Stimulated activated CD8-positive, alpha-beta memory T cell treated with anti-CD3 and anti-CD28 coated beads, Interleukin-7, amount 100 ng/mL, for 48 hours (primary cell): ENCODE data around the gene SOHLH2.

ENCODE experiments used
- DNase-seq, 2 donors: peaks; one replicate each; pipeline ENCODE4 v3.0.0-alpha.2; 2020; ENCODE audit warnings: low read depth in 1 of 2; ENCODE audit errors: extremely low read depth in 1 of 2

Gene SOHLH2, protein sequence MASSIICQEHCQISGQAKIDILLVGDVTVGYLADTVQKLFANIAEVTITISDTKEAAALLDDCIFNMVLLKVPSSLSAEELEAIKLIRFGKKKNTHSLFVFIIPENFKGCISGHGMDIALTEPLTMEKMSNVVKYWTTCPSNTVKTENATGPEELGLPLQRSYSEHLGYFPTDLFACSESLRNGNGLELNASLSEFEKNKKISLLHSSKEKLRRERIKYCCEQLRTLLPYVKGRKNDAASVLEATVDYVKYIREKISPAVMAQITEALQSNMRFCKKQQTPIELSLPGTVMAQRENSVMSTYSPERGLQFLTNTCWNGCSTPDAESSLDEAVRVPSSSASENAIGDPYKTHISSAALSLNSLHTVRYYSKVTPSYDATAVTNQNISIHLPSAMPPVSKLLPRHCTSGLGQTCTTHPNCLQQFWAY

DNA sequence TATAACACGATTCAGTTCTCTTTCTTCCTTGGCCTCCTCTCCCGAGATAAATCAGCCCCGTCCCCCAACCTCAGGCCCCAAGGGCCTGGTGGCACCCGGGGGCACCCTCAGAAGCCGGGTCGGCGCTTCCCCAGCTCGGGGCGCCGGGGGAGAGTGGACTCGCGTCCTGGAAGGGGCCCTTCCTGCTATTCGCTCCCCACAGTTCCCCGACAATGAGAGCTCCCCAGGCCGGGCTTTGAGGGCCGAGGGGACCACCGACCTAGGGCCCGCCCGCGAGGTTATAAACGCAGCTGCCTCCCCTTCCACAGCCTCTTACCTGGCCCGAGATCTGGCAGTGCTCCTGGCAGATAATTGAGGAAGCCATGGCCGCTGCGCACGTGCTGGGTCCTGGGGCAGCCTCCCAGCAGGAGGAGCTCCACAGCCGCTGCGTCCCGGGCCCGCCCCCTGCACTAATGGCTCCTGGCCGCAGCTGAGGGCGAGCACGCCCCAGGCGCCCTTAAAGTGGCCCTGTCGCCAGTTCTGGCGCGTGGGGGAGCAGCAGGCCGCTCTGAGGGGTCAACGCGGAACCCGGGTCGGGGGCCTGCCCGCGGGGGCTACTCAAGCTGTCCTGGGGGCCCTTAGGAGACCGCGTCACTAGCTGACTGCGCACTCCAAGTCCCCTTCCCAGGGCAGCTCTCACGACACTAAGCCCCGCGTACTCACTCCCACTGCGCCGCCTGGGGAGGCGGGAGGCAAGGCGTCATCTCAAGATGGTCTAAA lies at the start of gene SOHLH2:
TSS of gene SOHLH2 (minus strand) at position 394 of the 759 bp plus-strand sequence. CDS start at position 364, 30 bp downstream.
- DNase-seq: no peak

DNA sequence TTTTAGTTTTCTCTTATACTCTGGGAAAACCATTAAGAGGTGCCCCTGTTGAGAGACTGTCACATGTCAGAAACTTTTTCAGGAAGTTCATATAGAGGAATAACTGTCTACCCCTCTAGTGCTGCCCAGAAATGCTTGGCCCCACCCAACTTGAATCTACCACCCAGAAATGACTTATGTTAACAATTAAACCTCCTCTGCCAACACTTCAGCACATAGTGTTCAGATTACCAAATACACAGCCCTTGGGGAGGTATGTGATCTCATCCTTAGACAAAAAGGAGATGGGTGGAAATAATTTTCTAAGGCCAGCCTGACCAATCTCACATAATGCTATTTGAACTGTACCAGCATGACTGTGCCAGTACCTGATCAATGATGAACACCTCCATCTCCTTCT lies 47.6 kb upstream of the SOHLH2 start:
- no peak for DNase-seq

DNA sequence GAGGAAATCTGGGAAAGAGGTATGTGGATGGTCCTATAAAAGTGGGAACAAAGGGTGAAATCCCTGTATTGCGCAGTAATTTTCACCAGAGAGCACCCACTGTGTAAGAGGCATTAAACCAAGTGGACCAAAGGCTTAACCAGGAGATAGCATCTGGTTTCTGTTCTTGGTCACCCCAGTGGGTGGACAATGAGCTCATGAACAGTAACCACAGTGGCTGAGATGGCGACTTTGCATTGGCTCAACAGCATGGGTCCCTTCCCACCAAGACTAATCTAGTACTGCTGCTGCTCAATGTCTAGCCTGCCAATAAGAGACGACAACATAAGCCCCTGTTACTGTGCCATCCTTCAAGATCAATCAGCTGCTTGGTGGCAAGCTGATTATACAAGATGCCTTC lies 46.7 kb upstream of the SOHLH2 start:
- DNase-seq: no peak

DNA sequence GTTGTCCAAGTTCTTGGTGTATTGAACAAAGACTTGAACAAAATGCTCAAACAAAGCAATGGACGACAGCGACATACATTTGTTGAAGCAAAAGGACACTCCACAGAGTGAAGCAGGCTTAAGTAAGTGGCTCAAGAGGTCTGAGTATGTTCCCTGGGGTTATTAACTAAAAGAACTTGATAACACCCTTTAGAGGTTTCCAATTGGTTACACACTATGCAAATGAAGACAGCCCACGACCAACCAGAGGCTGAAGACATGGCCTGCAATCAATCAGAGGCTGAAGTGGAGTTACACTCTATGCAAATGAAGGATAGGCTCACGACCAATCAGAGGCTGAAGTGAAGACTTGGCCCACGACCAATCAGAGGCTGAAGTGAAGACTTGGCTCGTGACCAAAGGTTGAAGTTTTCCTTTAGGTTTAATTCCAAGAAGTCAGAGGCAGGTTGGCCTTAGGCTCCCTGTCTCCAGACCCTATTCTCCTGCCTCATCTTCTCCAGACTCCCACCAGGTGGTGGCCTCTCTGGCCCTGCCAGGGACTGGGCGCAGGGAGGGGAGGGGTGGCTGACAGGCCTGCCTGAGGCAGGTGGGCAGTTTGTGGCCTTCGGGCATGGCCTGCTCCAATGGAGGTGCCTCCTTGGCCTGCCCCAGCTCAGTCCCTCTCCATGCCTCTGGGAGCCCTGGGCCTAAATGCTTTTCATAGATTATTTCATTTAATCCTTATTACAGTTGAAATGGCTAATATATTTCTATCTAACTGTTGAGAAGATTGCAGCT lies 45.2 kb upstream of the SOHLH2 start:
- no peak for DNase-seq

DNA sequence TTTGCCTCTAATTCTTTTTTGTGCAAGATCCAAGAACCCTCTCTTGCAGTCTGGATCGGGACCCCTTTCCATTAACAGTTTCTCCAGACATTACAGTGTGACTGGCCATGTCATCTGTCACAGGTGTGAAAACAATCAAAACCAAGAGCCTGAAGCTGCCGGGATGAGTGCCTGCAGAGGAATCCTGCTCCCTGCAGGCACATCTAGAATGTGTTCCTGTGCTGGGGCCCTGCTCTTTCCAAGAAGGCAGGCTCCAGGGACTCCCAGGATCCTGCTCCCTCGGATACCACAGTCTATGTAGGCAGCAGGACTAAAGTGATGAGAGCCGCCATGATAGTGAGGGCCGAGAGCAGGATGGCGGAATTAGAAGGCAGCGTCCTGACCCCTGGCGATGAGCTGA lies 44.5 kb upstream of the SOHLH2 start:
- DNase-seq: no peak

DNA sequence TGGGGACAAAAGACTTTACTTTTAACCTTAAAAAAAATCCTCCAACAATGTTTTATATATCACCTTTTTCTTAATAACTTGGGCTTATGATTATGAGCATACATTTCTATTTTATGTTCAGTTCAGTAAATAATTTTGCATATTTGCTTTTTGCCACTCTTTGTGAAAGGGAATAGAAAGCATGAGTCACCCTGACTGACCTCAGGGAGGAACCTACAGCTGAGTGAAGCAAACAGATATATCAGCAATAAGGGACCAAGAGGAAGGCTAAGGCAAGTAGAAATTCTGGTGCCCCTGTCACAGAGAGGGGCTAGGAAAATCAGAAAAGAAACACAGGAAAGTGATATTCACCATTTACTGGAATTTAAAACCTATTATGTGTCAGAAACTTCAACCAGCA lies 37.2 kb upstream of the SOHLH2 start:
- DNase-seq: no peak

DNA sequence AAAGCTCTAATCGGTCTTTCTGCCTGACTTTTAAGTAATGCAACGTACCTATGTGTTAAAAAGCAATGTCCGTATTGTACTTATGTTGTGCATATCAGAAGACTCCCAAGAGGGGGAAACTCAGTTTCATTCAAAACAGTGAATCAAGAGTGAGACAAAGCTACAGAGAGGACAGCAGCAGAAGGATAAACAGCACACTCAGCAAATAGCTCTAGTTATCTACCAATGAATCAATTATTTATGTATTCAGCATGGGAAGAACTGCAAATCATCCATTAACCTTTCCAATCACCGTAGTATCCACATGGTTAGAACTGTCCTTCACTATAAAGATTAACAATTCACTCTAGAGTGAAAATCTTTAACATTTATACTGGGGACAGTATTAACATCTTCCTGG lies 36.7 kb upstream of the SOHLH2 start:
- DNase-seq: no peak

DNA sequence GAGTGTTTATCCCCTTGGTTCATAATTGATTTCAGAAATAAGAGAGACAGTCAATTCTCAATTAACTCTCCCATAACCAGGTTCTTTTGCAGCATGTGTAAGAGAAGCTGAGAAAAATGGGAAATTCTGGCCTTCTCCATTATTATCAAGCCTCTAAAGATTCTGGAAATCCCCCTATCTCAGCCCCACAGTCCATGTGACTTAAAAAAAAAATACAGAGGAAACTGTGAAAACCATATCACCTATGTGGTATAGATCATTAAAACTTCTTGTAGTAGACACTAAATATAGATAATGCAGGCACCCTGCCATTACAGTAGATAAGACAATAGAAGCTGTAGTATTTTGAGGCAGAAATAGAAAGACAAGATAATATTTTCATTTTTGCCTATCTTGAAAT lies 34.3 kb upstream of the SOHLH2 start:
- no peak for DNase-seq

DNA sequence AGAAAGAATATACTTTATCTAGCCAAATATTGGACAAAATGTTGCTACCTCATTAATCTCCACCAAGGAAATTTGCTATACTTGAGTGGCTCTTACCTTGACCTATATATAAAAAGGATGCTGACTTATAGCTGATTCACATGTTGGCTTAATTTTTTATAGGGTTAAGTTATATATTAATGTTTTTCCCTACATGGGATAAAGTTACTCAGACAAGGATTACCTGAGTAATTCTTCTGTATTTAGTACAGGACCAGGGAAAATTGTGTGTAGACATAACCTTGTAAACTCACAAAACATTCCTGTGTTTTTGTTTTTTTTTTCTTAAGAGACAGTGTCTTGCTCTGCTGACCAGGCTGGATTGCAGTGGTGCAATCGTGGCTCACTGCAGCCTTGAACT lies 30.6 kb upstream of the SOHLH2 start:
- DNase-seq: no peak

DNA sequence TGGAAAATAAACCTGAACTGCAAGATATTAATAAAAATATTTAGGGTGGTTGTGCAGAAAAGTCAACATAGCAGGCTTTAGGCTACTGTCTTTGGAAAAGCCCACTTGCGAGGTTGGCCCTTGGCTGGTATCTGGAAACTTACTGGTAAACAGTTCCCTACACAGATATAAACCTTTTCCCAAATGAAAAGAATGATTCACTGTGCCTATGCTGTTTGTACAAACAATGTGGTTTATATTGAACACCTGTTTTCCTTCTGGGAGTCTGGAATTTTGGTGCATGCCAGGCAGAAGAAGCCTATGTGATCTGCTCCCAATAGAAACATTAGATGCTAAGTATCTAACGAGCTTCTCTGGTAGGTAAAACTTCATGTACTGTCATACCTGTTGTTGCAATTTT lies 29.7 kb upstream of the SOHLH2 start:
- no peak for DNase-seq

DNA sequence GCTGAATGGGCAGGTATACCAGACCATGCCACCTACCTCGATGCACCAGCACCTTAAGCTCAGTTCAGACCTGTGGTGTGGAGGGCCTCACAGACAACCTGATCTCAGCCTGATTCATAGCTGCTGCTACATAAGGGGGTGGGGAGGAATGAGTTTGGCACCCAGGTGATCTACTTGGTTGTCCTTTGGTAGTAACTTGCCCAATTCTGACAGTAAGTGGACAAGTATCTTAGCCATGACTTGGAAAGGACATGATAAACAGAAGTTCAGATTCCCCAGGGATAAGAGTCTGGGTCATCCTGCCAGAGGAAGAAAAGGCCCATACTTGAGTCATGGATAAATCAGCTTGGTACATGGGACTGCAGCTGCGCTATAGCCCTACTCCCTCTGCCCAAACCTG lies 28.4 kb upstream of the SOHLH2 start:
- DNase-seq: no peak

DNA sequence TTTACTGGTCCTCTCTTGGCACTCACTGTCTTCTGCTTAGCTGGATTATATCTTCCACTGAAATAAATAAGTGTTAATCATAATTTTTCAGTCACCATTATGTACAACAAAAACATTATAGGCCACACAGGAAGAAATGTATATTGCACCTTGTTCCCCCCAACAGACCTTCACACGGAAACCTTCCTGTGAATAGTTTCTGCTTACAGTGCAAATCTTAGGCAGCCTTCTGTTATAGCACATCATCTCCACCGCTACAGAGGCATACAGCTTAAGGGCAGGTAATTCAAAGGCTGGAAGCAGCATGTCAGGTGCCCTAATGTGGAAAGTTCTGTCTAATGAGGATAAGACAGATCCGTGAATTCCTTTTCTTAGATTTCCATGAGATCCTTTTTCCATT lies 16.9 kb upstream of the SOHLH2 start:
- DNase-seq: no peak

DNA sequence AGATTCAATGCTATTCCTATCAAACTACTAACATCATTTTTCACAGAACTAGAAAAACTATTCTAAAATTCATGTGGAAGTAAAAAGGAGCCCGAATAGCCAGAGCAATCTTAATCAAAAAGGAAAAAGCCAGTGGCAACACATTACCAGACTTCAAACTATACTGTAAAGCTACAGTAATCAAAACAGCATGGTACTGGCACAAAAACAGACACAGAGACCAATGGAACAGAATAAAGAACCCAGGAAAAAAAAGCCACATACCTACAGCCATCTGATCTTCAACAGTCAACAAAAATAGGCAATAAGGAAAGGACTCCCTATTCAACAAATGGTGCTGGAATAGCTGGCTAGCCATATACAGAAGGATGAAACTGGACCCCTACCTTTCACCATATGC lies 10.4 kb upstream of the SOHLH2 start:
- DNase-seq: no peak

DNA sequence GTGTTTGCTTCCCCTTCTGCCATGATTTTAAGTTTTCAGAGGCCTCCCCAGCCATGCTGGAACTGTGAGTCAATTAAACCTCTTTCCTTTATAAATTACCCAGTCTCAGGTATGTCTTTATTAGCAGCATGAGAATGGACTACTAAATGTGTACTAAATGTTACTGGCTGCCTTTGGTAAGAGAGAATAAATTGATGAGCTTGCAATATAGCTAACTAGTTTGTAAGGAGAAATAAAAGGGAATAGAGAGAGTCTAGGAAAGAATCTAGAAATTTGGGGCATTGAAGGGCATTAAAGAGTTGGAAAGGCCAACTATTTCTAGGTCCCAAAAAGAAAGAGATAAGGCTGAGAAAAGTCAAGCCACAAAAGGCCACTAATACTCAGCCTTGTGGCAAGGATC lies 5.5 kb upstream of the SOHLH2 start:
- no peak for DNase-seq

DNA sequence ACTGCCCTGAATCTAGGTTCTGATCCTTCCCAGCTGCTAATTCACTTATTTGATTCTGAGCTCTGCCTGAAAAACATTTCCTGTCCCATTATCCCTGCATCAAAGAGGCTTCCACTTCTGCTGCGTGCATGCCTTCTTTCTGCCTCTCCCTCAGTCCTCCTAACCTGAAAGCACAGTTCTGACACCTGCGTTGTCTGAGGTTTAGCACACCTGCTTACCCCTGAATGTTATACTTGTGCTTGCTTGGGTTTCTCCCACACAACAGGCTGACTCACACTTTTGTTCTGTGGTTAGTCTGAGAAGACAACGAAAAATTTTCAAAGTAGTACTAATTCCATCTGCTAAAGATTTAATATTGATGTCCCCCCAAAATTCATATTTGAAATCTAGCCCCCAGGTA lies 3.1 kb upstream of the SOHLH2 start:
- no peak for DNase-seq

DNA sequence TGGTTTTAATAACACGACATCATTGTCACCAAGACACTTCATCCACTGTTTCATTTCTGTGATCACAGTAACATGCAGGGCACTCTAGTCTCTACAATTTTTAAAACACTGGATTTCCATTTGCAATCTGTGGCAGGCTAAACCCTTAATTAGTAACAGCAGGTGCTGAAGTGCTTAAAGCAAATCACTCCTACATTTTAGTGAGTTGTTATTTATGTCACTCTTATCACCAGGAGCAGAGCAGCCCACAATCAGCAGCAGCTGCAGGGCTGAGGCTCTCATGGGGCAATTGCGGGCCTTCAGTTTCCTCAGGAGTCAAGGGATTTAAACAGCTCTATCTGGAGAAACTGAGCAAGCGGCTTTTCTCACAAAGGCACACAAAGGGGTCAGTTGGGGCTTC lies 1.6 kb downstream of the SOHLH2 start:
- no peak for DNase-seq

DNA sequence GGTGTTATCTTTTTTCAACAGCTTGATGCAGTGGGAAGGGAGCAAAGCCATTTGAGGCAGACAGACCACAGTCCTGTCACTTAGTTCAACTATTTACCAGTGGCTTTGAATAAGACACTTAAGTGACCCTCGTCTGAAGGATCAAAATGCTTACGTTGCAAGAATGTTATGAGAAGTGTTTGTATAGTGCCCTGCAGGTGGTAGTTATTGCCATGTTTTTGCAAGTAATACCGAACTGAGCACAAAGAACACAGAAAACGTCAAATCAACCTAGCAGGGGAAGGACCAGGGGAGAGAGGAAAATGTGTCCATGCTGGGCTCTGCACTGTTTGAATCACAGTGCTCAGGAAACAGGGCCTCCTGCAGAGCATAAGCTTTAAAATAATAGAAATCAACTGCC lies 2.8 kb downstream of the SOHLH2 start:
- DNase-seq: no peak

DNA sequence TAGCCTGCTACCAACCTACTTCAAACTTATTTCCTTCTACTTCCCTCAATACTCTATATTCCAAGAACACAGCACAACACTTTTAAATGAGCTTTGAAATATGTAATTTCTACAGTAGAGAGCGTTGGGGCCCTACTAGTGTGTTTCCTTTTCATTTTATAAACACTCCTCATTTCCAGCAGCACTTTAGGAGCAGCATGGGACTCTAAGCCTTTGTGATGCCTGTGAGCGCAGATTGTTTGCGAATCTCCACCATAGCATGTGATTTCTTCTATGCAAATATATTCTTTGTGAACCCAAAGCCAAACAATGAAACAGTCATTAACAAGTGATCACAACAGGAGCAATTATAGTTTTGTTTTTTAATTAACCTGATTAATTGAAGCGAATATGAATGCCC lies 3.6 kb downstream of the SOHLH2 start:
- no peak for DNase-seq

DNA sequence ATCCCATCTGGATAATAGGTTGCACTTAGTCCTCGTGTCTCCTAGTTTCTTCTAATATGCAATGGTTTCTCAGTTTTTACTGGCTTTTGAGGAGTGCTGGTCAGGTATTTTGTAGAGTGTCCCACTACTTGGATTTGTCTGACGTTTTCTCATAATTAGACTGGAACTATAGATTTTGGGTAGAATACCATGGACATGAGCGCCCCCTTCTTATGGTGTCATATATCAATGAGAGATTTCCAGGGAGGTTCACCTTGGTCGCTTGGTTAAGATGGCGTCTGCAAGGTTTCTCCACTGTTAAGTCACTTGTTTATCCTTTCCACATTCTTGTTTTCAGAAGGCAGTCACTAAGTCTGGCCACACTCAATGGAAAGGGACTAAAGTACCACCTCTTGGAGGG lies 6.7 kb downstream of the SOHLH2 start:
- DNase-seq: no peak

DNA sequence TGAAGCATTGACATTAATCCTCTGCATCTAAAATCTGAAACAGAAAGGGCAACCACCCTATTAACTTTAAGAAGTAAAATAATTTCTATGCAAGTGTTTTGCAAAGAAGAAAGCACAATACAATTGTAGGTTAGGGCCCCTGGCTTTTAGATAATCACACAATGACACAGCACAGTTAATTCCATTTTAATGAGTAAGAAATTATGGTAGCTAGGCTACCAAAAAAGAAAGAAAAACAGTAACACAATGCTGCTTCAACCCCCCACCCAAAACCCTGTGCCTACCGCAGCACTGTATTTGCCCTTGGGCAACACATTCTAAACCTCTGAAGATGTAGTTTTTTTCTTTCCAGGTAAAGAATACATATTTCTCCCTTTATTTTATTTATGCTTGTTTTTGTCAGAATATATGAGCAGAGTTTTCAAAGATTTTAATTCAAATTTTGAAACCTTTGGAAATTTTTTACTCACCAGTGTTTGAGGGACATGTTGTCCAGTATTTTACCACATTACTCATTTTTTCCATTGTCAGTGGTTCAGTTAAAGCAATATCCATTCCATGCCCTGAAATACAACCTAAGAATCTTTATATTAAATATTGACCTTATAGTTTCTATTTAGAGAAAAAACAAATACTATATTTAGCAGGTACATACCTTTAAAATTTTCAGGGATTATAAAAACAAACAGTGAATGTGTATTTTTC lies 21.1 kb downstream of the SOHLH2 start:
- DNase-seq: no peak

DNA sequence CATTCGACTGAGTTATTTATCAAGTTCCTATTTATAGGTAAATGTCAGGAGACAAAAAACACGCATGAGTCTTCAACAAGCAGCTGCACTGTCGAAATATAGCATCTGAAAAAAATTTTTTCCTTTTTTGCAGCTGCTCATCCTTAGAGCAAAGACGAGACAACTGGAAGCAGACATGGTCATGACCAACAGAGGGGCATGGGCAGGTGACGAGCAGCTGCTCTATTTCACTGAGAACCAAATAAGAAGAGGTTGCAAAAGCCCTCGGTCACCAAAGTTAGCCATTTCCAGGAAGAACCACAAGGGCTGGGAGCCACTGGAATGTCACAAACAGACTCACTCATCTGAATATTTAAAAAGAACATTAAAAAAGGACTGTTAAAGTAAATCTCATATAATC lies 22.2 kb downstream of the SOHLH2 start:
- no peak for DNase-seq
